ENCODE data around the gene FA2H.
"Not testable (repeated sequence)": the region's sequence is repeated elsewhere in the genome, so short reads cannot be mapped to it uniquely, and the experiment has no call there.

FA2H gene, protein sequence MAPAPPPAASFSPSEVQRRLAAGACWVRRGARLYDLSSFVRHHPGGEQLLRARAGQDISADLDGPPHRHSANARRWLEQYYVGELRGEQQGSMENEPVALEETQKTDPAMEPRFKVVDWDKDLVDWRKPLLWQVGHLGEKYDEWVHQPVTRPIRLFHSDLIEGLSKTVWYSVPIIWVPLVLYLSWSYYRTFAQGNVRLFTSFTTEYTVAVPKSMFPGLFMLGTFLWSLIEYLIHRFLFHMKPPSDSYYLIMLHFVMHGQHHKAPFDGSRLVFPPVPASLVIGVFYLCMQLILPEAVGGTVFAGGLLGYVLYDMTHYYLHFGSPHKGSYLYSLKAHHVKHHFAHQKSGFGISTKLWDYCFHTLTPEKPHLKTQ

DNA sequence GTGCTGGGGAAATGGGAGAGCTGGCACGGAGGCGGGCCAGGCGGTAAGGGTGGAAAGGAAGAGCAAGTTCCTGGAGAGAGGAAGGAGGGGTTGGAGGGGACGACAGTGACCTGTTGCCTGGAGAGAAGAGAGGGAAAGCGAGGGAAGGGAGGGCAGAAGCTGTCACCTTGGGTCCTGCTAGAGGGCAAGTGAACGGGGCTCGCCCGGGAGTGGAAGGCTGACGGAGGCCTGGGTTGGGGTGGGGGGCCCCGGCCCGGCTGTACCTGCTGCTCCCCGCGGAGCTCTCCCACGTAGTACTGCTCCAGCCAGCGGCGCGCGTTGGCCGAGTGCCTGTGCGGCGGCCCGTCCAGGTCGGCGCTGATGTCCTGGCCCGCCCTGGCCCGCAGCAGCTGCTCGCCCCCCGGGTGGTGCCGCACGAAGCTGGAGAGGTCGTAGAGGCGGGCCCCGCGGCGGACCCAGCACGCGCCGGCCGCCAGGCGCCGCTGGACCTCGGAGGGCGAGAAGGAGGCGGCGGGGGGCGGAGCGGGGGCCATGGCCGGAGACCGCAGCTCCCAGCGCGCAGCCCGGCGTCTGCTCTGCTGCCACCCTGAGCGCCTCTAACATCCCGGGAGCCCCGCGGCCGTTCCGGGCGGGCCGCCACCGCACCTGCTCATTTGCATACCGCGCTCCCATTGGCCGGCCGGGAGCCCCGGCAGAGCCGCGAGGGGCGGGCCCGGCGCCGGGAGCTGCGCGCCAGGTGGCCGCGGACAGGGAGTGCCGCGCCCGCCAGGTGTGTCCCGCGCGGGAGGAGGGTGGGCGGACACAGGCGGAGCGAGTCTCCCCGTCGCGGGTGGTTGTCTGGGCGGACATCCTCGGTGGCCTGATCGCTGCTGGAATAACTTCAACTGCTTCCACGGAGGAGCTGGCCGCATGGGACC lies at the start of gene FA2H:
Gene FA2H, minus strand, starts transcription at position 598 of the 917 bp plus-strand sequence. Its CDS starts 65 bp downstream, at position 533.
- TF ChIP-seq, protein P1, sequence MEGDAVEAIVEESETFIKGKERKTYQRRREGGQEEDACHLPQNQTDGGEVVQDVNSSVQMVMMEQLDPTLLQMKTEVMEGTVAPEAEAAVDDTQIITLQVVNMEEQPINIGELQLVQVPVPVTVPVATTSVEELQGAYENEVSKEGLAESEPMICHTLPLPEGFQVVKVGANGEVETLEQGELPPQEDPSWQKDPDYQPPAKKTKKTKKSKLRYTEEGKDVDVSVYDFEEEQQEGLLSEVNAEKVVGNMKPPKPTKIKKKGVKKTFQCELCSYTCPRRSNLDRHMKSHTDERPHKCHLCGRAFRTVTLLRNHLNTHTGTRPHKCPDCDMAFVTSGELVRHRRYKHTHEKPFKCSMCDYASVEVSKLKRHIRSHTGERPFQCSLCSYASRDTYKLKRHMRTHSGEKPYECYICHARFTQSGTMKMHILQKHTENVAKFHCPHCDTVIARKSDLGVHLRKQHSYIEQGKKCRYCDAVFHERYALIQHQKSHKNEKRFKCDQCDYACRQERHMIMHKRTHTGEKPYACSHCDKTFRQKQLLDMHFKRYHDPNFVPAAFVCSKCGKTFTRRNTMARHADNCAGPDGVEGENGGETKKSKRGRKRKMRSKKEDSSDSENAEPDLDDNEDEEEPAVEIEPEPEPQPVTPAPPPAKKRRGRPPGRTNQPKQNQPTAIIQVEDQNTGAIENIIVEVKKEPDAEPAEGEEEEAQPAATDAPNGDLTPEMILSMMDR (IDR thresholded peaks at IDR 0.05; ENCODE audit: low read depth, low read length), result peak; percentile 28
- H3K4me3 ChIP-seq (ENCODE audit: low read depth, low read length), result no peak within 1 kb of the TSS
- peak; percentile 24 for DNase-seq (ENCODE audit: low read depth, low spot score)
- in situ Hi-C loops (cut with HindIII; ENCODE audit: low sequenced_read_pairs), result no loop called here

DNA sequence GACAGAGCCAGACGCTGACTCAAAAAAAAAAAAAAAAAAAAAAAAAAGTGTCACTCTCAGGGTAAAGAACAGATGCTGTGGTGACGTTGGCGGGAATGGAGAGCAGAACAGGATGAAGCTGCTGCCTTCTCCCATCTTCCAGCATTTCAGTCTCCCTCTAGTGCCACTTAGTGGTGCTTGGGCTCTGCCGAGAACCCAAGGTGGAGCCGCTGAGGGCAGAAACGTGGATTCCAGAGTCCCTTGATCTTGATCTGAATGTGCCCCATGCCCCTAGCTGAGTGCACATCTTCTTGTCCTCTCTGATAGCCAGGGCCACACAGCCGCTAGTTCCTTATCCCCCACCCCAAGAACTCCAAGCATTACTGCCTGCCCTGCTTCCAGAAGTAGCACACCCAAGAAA lies 43.2 kb upstream of the FA2H start:
- DNase-seq (ENCODE audit: low read depth, low spot score), result no peak
- H3K4me3 ChIP-seq (ENCODE audit: low read depth, low read length), result no peak overlapping the region
- in situ Hi-C loops (cut with HindIII; ENCODE audit: low sequenced_read_pairs), result no loop called here
- TF ChIP-seq, protein P1 (IDR thresholded peaks at IDR 0.05; ENCODE audit: low read depth, low read length), result no peak

DNA sequence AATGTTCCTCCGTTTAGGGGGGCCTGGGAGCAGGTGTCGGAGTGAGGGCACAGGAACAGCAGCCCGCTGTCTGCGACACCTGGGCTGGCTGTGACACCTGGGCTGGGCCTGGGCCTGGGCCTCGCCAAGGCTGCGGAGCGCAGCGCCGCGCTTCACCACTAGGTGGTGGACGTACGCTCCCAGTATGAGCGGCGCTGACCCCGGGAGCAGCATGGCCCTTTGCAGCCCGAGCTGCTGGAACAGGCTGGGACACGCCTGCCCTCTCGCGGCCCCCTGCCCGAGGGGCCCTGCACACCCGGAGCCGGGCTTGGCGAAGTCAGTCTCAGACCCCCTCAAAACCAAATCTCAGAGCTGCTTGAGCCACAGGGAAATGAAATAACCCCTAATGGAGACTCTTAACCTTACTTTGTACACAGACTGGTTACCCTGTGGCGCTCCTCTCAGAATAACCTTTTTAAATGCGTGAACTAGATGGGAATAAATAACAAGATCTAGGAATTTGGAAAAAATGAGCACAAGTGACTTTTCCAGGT lies 38.6 kb upstream of the FA2H start:
- in situ Hi-C loops (cut with HindIII; ENCODE audit: low sequenced_read_pairs), result no loop called here
- H3K4me3 ChIP-seq (ENCODE audit: low read depth, low read length), result no peak overlapping the region
- DNase-seq (ENCODE audit: low read depth, low spot score), result peak; percentile 51
- TF ChIP-seq, protein P1 (IDR thresholded peaks at IDR 0.05; ENCODE audit: low read depth, low read length), result peak; percentile 96

DNA sequence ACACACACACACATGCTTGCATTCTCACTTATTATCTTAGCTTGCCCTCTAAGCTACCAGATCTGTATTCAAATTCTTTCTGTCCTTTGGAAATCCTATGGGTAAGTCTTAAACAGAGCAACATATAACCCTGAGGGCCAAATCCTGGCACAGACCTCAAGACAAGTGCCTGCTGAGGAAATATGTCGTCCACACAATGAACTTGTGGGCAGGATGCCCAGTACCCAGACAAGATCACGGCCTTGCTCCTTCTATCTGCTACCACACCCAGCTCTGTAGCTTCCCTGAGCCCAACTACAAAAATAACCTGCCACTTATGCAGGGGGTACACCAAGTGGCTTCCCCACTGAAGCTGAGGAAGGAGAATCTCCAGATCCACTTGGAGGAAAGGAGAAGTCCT lies 37.3 kb upstream of the FA2H start:
- no peak for DNase-seq (ENCODE audit: low read depth, low spot score)
- in situ Hi-C loops (cut with HindIII; ENCODE audit: low sequenced_read_pairs), result no loop called here
- no peak overlapping the region for H3K4me3 ChIP-seq (ENCODE audit: low read depth, low read length)
- TF ChIP-seq, protein P1 (IDR thresholded peaks at IDR 0.05; ENCODE audit: low read depth, low read length), result no peak

DNA sequence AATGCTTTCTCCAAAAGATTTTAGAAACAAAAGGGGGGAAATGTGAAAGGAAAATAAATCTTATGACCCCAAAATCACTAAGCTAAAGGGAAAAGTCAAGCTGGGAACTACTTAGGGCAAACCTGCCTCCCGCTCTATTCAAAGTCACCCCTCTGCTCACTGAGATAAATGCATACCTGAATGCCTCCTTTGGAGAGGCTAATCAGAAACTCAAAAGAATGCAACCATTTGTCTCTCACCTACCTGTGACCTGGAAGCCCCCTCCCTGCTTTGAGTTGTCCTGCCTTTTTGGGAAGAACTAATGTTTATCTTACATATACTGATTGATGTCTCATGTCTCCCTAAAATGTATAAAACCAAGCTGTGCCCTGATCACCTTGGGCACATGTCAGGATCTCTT lies 36.6 kb upstream of the FA2H start:
- in situ Hi-C loops (cut with HindIII; ENCODE audit: low sequenced_read_pairs); DNase-seq (ENCODE audit: low read depth, low spot score); H3K4me3 ChIP-seq (ENCODE audit: low read depth, low read length): not testable (repeated sequence)

DNA sequence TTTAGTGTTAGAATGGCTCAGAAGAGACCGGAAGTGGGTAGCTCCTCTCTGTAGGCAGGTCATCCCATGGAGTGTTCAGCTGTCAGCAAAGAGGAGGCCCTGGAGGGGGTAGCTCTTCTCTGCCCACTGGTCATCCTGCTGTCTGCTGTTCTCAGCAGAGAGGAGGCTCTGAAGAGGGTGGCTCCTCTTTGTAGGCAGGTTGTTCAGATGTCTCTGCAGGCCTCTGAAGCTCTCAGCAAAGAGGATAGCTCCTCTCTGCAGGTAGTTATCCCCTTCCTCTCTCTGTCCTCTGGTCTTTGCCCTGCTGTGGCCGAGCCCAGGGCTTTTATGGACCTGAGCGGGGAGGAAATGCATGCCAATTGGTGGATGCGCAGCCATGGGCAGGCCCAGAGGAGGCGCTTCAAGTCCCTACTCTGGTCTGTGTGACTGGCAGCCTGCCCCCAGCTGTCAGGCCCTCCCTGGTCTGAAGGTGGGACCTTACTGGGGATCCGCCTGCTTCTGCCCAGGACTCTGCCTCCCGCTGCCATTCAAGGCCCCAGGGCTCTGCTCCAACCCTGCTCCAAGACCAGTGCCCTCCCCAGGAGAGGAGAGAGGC lies 32.5 kb upstream of the FA2H start:
- no peak overlapping the region for H3K4me3 ChIP-seq (ENCODE audit: low read depth, low read length)
- no peak for DNase-seq (ENCODE audit: low read depth, low spot score)
- TF ChIP-seq, protein P1 (IDR thresholded peaks at IDR 0.05; ENCODE audit: low read depth, low read length), result no peak
- in situ Hi-C loops (cut with HindIII; ENCODE audit: low sequenced_read_pairs), result no loop called here

All from astrocyte of the spinal cord (primary cell).